Measurements from ENCODE around the gene ALDH1A2.
"Not testable (repeated sequence)": the region's sequence is repeated elsewhere in the genome, so short reads cannot be mapped to it uniquely, and the experiment has no call there.

The ALDH1A2 gene

GRCh38 chr15:58069008-58069407 lies 3.5 kb upstream of the ALDH1A2 start:
- FAIRE-seq (no peak), DNase-seq (ENCODE audit: insufficient read length, low spot score) (no peak)

GRCh38 chr15:58066042-58066867 lies 744 bp upstream of the ALDH1A2 start:
- FAIRE-seq (no peak), DNase-seq (ENCODE audit: insufficient read length, low spot score) (peak; percentile 36)

- FAIRE-seq (no peak), DNase-seq (ENCODE audit: insufficient read length, low spot score) (no peak)
These were observed 499 bp downstream of the ALDH1A2 start for GRCh38 chr15:58064980-58065444.

GRCh38 chr15:58064082-58064979 lies 1.2 kb downstream of the ALDH1A2 start:
- no peak for FAIRE-seq
- no peak for DNase-seq (ENCODE audit: insufficient read length, low spot score)

- DNase-seq (ENCODE audit: insufficient read length, low spot score) (no peak), FAIRE-seq (no peak)
These were observed 1.9 kb downstream of the ALDH1A2 start for GRCh38 chr15:58063614-58064013.

- FAIRE-seq (no peak), DNase-seq (ENCODE audit: insufficient read length, low spot score) (no peak)
These were observed 2.5 kb downstream of the ALDH1A2 start for GRCh38 chr15:58062983-58063382.

- FAIRE-seq (no peak), DNase-seq (ENCODE audit: insufficient read length, low spot score) (no peak)
These were observed 3.3 kb downstream of the ALDH1A2 start for GRCh38 chr15:58062175-58062574.

GRCh38 chr15:58060575-58060974 lies 4.9 kb downstream of the ALDH1A2 start:
- DNase-seq (ENCODE audit: insufficient read length, low spot score): no peak
- no peak for FAIRE-seq

GRCh38 chr15:58058729-58059128 lies 6.8 kb downstream of the ALDH1A2 start:
- no peak for FAIRE-seq
- no peak for DNase-seq (ENCODE audit: insufficient read length, low spot score)

- no peak for FAIRE-seq
- no peak for DNase-seq (ENCODE audit: insufficient read length, low spot score)
These were observed 7.4 kb downstream of the ALDH1A2 start for GRCh38 chr15:58058073-58058472.

- FAIRE-seq (no peak), DNase-seq (ENCODE audit: insufficient read length, low spot score) (no peak)
These were observed 8.0 kb downstream of the ALDH1A2 start for GRCh38 chr15:58057559-58057958.

- FAIRE-seq (no peak), DNase-seq (ENCODE audit: insufficient read length, low spot score) (no peak)
These were observed 9.5 kb downstream of the ALDH1A2 start for GRCh38 chr15:58056015-58056414.

- no peak for DNase-seq (ENCODE audit: insufficient read length, low spot score)
- FAIRE-seq: no peak
These were observed 12.0 kb downstream of the ALDH1A2 start for GRCh38 chr15:58053315-58054153.

GRCh38 chr15:58052334-58052733 lies 13.2 kb downstream of the ALDH1A2 start:
- no peak for DNase-seq (ENCODE audit: insufficient read length, low spot score)
- no peak for FAIRE-seq

GRCh38 chr15:58049520-58050227 lies 15.8 kb downstream of the ALDH1A2 start:
- FAIRE-seq (no peak), DNase-seq (ENCODE audit: insufficient read length, low spot score) (no peak)

GRCh38 chr15:58048261-58048660 lies 17.2 kb downstream of the ALDH1A2 start:
- FAIRE-seq: no peak

GRCh38 chr15:58047149-58047548 lies 18.4 kb downstream of the ALDH1A2 start:
- no peak for FAIRE-seq
- DNase-seq (ENCODE audit: insufficient read length, low spot score): no peak

More at GRCh38 chr15:58048261-58048660, 17.2 kb downstream of the ALDH1A2 start:
- DNase-seq (ENCODE audit: insufficient read length, low spot score): no peak

- FAIRE-seq: no peak
- DNase-seq (ENCODE audit: insufficient read length, low spot score): no peak
These were observed 19.0 kb downstream of the ALDH1A2 start for GRCh38 chr15:58046467-58046866.

GRCh38 chr15:58045376-58045775 lies 20.1 kb downstream of the ALDH1A2 start:
- not testable (repeated sequence) for DNase-seq (ENCODE audit: insufficient read length, low spot score); FAIRE-seq

GRCh38 chr15:58044551-58044950 lies 21.0 kb downstream of the ALDH1A2 start:
- FAIRE-seq: no peak

More at GRCh38 chr15:58044551-58044950, 21.0 kb downstream of the ALDH1A2 start:
- no peak for DNase-seq (ENCODE audit: insufficient read length, low spot score)

All from GM19239 (cell line).